Activated CD8-positive, alpha-beta T cell treated with anti-CD3 and anti-CD28 coated beads, Interleukin-2, amount 10 ng/mL, durations not matched to agents 7 days and 5 days (primary cell): Measurements from ENCODE around the gene COL1A2. TPM values are rescaled to one million over a fixed set of nuclear protein-coding genes. Genes with fewer than 3 reads are reported as not detected.

Source experiments
- ATAC-seq: fragments of 150-1000 bp; cut with Tn5 transposase; one replicate; pipeline ENCODE4 v1.10.0; 2021; ENCODE audit warnings: moderate library complexity
- CTCF ChIA-PET: fragments of 350-600 bp; sonication (Branson Sonifier 250); formaldehyde crosslinking; loops from one replicate; lab custom pipeline; 2021; ENCODE audit warnings: antibody characterized with exemption; lab: Charles Lee
- POLR2A ChIA-PET: fragments of 350-600 bp; sonication (Branson Sonifier 250); formaldehyde crosslinking; loops from one replicate; lab custom pipeline; 2021; ENCODE audit warnings: antibody characterized with exemption; lab: Charles Lee
- DNase-seq: peaks from one replicate; pipeline ENCODE4 v3.0.0-alpha.2; 2020
- H3K27ac Mint-ChIP-seq: one replicate; pipeline ENCODE4 v1.8.0; 2021; ENCODE audit warnings: mild to moderate bottlenecking, mixed read lengths
- H3K27me3 Mint-ChIP-seq: one replicate; pipeline ENCODE4 v1.8.0; 2021; ENCODE audit warnings: low read depth, mixed read lengths
- H3K36me3 Mint-ChIP-seq: one replicate; pipeline ENCODE4 v1.8.0; 2021; ENCODE audit warnings: low read depth, mixed read lengths
- H3K4me1 Mint-ChIP-seq: one replicate; pipeline ENCODE4 v1.8.0; 2021; ENCODE audit warnings: low read depth, mixed read lengths
- H3K4me3 Mint-ChIP-seq: one replicate; pipeline ENCODE4 v1.8.0; 2021; ENCODE audit warnings: mild to moderate bottlenecking, mixed read lengths
- H3K9me3 Mint-ChIP-seq: one replicate; pipeline ENCODE4 v1.8.0; 2022; ENCODE audit warnings: mixed read lengths; ENCODE audit not compliant: insufficient read depth
- total RNA-seq, 2 experiments: library from RNA; stranded (reverse); gene quantifications; one replicate each; pipeline ENCODE4 v1.2.3, GENCODE V29; 2021

The COL1A2 gene
- total RNA-seq, 2 experiments from 2014 or later: 0.16 to 0.21 TPM

- peaks cover 6% of the 10 kb centered on the region for H3K4me1 Mint-ChIP-seq
- ATAC-seq (no peak), DNase-seq (no peak)
- no peaks in the 10 kb centered on the region for H3K9me3 Mint-ChIP-seq
- no peak overlapping the region for H3K4me3 Mint-ChIP-seq
- no peak overlapping the region for H3K27ac Mint-ChIP-seq
- POLR2A ChIA-PET: no interaction called here
- no peaks in the 10 kb centered on the region for H3K36me3 Mint-ChIP-seq
- CTCF ChIA-PET: no interaction called here
- H3K27me3 Mint-ChIP-seq: peaks cover 9% of the 10 kb centered on the region
Measured at GRCh38 chr7:94400022-94400421, 5.3 kb downstream of the COL1A2 start.

- Mint-ChIP-seq H3K4me3 (no peak overlapping the region), H3K9me3 (no peaks in the 10 kb centered on the region), H3K36me3 (no peaks in the 10 kb centered on the region), H3K27me3 (peaks cover 7% of the 10 kb centered on the region), H3K27ac (no peak overlapping the region), H3K4me1 (no peaks in the 10 kb centered on the region)
- ChIA-PET POLR2A (no interaction called here), CTCF (interaction anchor here (1.5 kb wide), 1 partner anchor 35 kb away, joined by 4 read pairs; no protein-coding TSS in a partner anchor)
- no peak for ATAC-seq
- no peak for DNase-seq
Measured at GRCh38 chr7:94400643-94401427, 6.1 kb downstream of the COL1A2 start.

DNA sequence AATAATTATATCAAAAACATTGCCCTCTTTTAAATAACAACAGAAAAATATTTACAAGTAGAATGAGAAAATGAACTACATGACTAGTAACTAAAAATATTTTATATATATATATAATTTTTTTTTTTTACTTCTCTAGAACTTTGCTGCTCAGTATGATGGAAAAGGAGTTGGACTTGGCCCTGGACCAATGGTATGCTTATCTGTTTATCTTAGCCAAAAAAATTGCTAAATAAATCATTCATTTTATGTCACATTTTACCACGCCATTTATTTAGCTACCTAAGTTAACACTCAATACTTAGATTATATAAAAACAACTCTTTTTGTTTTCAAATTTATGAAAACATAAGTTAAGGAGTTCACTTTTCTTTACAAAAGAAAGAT, 6.7 kb downstream of the COL1A2 start:
- no peak overlapping the region for H3K27ac Mint-ChIP-seq
- ChIA-PET POLR2A (no interaction called here), CTCF (interaction anchor here (1.5 kb wide), 1 partner anchor 35 kb away, joined by 4 read pairs; no protein-coding TSS in a partner anchor)
- ATAC-seq: no peak
- no peak overlapping the region for H3K4me3 Mint-ChIP-seq
- no peaks in the 10 kb centered on the region for H3K4me1 Mint-ChIP-seq
- no peak for DNase-seq
- H3K36me3 Mint-ChIP-seq: no peaks in the 10 kb centered on the region
- peaks cover 5% of the 10 kb centered on the region for H3K27me3 Mint-ChIP-seq
- H3K9me3 Mint-ChIP-seq: no peaks in the 10 kb centered on the region

- DNase-seq: no peak
- Mint-ChIP-seq H3K4me3 (no peak overlapping the region), H3K27ac (no peak overlapping the region), H3K9me3 (no peaks in the 10 kb centered on the region), H3K4me1 (no peaks in the 10 kb centered on the region), H3K27me3 (peaks cover 3% of the 10 kb centered on the region), H3K36me3 (no peaks in the 10 kb centered on the region)
- no peak for ATAC-seq
- CTCF ChIA-PET: no interaction called here
- POLR2A ChIA-PET: no interaction called here
Measured at GRCh38 chr7:94403546-94403945, 8.9 kb downstream of the COL1A2 start.

DNA sequence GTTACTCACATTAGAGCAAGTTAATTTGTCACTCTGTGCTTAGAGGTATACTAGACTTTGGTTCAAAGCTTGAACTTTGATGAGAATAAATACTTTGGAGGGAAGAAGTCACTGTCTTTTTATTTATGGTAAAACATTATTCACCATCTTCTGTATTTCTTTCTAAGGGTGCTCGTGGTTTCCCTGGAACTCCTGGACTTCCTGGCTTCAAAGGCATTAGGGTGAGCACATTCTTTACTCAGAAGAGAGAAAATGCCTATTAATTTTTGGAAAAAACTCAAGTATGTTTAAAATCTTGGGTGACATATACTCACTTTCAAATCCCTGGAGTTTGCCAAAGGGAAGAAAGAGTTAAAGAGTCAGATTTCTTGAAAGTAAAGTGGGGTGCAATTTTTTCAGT, 10.8 kb downstream of the COL1A2 start:
- Mint-ChIP-seq H3K27ac (no peak overlapping the region), H3K9me3 (no peaks in the 10 kb centered on the region), H3K4me3 (no peak overlapping the region), H3K36me3 (no peaks in the 10 kb centered on the region), H3K27me3 (peaks cover 4% of the 10 kb centered on the region), H3K4me1 (no peaks in the 10 kb centered on the region)
- POLR2A ChIA-PET: no interaction called here
- DNase-seq (no peak), ATAC-seq (no peak)
- CTCF ChIA-PET: no interaction called here

GRCh38 chr7:94406696-94407095, 12.0 kb downstream of the COL1A2 start:
- H3K27me3 Mint-ChIP-seq: peaks cover 4% of the 10 kb centered on the region
- DNase-seq: no peak
- H3K4me3 Mint-ChIP-seq: no peak overlapping the region
- no peak for ATAC-seq
- H3K9me3 Mint-ChIP-seq: no peaks in the 10 kb centered on the region
- no peaks in the 10 kb centered on the region for H3K36me3 Mint-ChIP-seq
- H3K4me1 Mint-ChIP-seq: no peaks in the 10 kb centered on the region
- CTCF ChIA-PET: no interaction called here
- POLR2A ChIA-PET: no interaction called here
- no peak overlapping the region for H3K27ac Mint-ChIP-seq

GRCh38 chr7:94409200-94409948, 14.7 kb downstream of the COL1A2 start:
- Mint-ChIP-seq H3K4me3 (no peak overlapping the region), H3K9me3 (no peaks in the 10 kb centered on the region), H3K36me3 (no peaks in the 10 kb centered on the region), H3K27ac (no peak overlapping the region), H3K27me3 (peaks cover 3% of the 10 kb centered on the region), H3K4me1 (no peaks in the 10 kb centered on the region)
- CTCF ChIA-PET: no interaction called here
- no peak for DNase-seq
- POLR2A ChIA-PET: no interaction called here
- ATAC-seq: no peak

GRCh38 chr7:94410413-94411187, 15.9 kb downstream of the COL1A2 start:
- ATAC-seq: no peak
- Mint-ChIP-seq H3K36me3 (no peaks in the 10 kb centered on the region), H3K9me3 (no peaks in the 10 kb centered on the region), H3K27ac (no peak overlapping the region), H3K4me1 (no peaks in the 10 kb centered on the region), H3K27me3 (peaks cover 3% of the 10 kb centered on the region), H3K4me3 (no peak overlapping the region)
- ChIA-PET POLR2A (no interaction called here), CTCF (interaction anchor here (1.1 kb wide), 1 partner anchor 16 kb away, joined by 3 read pairs; the partner anchor contains the start of gene COL1A2)
- DNase-seq: no peak

GRCh38 chr7:94411188-94411466, 16.4 kb downstream of the COL1A2 start:
- H3K27me3 Mint-ChIP-seq: peaks cover 3% of the 10 kb centered on the region
- POLR2A ChIA-PET: no interaction called here
- no peaks in the 10 kb centered on the region for H3K9me3 Mint-ChIP-seq
- H3K4me1 Mint-ChIP-seq: no peaks in the 10 kb centered on the region
- no peak overlapping the region for H3K27ac Mint-ChIP-seq
- CTCF ChIA-PET: interaction anchor here (1.1 kb wide), 1 partner anchor 16 kb away, joined by 3 read pairs; the partner anchor contains the start of gene COL1A2
- ATAC-seq (no peak), DNase-seq (no peak)
- no peak overlapping the region for H3K4me3 Mint-ChIP-seq
- no peaks in the 10 kb centered on the region for H3K36me3 Mint-ChIP-seq

GRCh38 chr7:94412762-94413322, 18.1 kb downstream of the COL1A2 start:
- ATAC-seq: no peak
- H3K9me3 Mint-ChIP-seq: no peaks in the 10 kb centered on the region
- ChIA-PET CTCF (no interaction called here), POLR2A (interaction anchor here (0.7 kb wide), 1 partner anchor 82 kb away, joined by 3 read pairs; no protein-coding TSS in a partner anchor)
- no peak overlapping the region for H3K4me3 Mint-ChIP-seq
- H3K27ac Mint-ChIP-seq: no peak overlapping the region
- no peaks in the 10 kb centered on the region for H3K36me3 Mint-ChIP-seq
- H3K27me3 Mint-ChIP-seq: peaks cover 6% of the 10 kb centered on the region
- H3K4me1 Mint-ChIP-seq: no peaks in the 10 kb centered on the region
- DNase-seq: no peak

- DNase-seq: no peak
- no peaks in the 10 kb centered on the region for H3K36me3 Mint-ChIP-seq
- no peaks in the 10 kb centered on the region for H3K9me3 Mint-ChIP-seq
Measured at GRCh38 chr7:94414481-94414880, 19.8 kb downstream of the COL1A2 start.

More at GRCh38 chr7:94414481-94414880, 19.8 kb downstream of the COL1A2 start:
- H3K27me3 Mint-ChIP-seq: peaks cover 6% of the 10 kb centered on the region
- no peak overlapping the region for H3K27ac Mint-ChIP-seq
- H3K4me1 Mint-ChIP-seq: no peaks in the 10 kb centered on the region
- ChIA-PET CTCF (no interaction called here), POLR2A (no interaction called here)
- ATAC-seq: no peak
- H3K4me3 Mint-ChIP-seq: no peak overlapping the region
